ENCODE data around the gene RASAL2.

- TF ChIP-seq POLR2A (IDR thresholded peaks at IDR 0.05; ENCODE audit: low read depth, low read length) (no peak), RAD21 (IDR thresholded peaks at IDR 0.05; ENCODE audit: low read length) (peak; percentile 75), SMC3 (IDR thresholded peaks at IDR 0.05; ENCODE audit: low read depth, low read length) (peak; percentile 69), RCOR1 (IDR thresholded peaks at IDR 0.05; ENCODE audit: insufficient replicate concordance, low read length) (no peak), CTCF (conservative IDR thresholded peaks at IDR 0.05; ENCODE audit: low read depth, low read length) (peak; percentile 70), FOS (IDR thresholded peaks at IDR 0.05; ENCODE audit: low read depth, low read length) (no peak), USF2 (IDR thresholded peaks at IDR 0.05; ENCODE audit: low read depth, low read length) (no peak), ELK1 (IDR thresholded peaks at IDR 0.05; ENCODE audit: borderline replicate concordance, low read depth, low read length) (no peak), RFX5 (IDR thresholded peaks at IDR 0.05; ENCODE audit: low read depth, low read length) (no peak), MAFK (IDR thresholded peaks at IDR 0.05; ENCODE audit: low read depth, low read length) (no peak), MXI1 (IDR thresholded peaks at IDR 0.05; ENCODE audit: borderline replicate concordance, low read depth, low read length) (no peak), CEBPB (IDR thresholded peaks at IDR 0.05; ENCODE audit: low read depth, low read length) (no peak), BHLHE40 (IDR thresholded peaks at IDR 0.05; ENCODE audit: low read depth, low read length) (no peak), MAZ (IDR thresholded peaks at IDR 0.05; ENCODE audit: borderline replicate concordance, low read depth, low read length) (no peak)
These were observed 189.1 kb downstream of the RASAL2 start for GRCh38 chr1:178282949-178283367.
